Left colon (tissue), 2 donors: ENCODE measurements around the gene OR10W1. TPM values are rescaled to one million over a fixed set of nuclear protein-coding genes. Genes with fewer than 3 reads are reported as not detected.
A peak's percentile ranks its signal among the peaks of the same experiment; 100 is the strongest.

ENCODE experiments used
- ATAC-seq: fragments of 200-7000 bp; cut with Tn5 transposase; one replicate; pipeline ENCODE4 v1.9.1; 2020; ENCODE audit warnings: mild to moderate bottlenecking, moderate library complexity
- DNase-seq, 2 donors: peaks; one replicate each; pipeline ENCODE4 v3.0.0-alpha.2; 2020
- intact Hi-C, 2 donors: fragments of 100-400 bp; cut with DNase I in 1 of 2; cut with micrococcal nuclease in 1 of 2; formaldehyde crosslinking; loops; one replicate each; pipeline versions ENCODE4 v1.11.2 to v1.14.0; 2022; cut with DNase I, micrococcal nuclease
- long read RNA-seq: library from polyadenylated mRNA; unstranded; transcript quantifications from one replicate; pipeline ENCODE4 v2.0.0, GENCODE V29; 2021
- total RNA-seq, 2 donors: library from RNA; stranded (reverse); fragmentation: NEBNext Ultra II Directional; extraction: Animal tissue kit (Norgen Biotek cat#: 25700); gene quantifications; one replicate each; pipeline ENCODE4 v1.2.1, GENCODE V29; 2021
- donor health status: DM: no; HTN: no; CAD: no.
- donor health status: DM: yes; HTN: yes; CAD: no.

Gene OR10W1, protein sequence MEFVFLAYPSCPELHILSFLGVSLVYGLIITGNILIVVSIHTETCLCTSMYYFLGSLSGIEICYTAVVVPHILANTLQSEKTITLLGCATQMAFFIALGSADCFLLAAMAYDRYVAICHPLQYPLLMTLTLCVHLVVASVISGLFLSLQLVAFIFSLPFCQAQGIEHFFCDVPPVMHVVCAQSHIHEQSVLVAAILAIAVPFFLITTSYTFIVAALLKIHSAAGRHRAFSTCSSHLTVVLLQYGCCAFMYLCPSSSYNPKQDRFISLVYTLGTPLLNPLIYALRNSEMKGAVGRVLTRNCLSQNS
- not detected for total RNA-seq
- long read RNA-seq: 0 reads

DNA sequence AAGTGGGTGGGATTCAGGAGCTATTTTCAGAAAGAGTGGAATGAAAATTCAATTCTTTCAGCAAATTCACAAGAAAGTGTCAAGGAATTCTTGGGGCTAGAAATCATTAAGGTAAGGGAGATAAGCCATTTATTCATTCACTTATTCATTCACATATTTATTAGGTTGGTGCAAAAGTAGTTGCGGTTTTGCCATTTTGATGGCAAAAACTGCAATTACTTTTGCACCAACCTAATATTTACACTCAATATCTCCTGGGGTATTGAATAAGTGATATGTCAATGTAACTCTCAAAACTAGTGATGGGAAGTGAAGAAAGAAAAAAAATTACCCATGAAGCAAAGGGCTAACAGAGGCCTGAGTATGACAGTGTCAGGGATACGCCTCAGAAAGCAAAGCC, at the start of gene OR10W1:
Gene OR10W1, minus strand, starts transcription at position 119 of the 400 bp plus-strand sequence. CDS start 402 bp downstream, outside the sequence.
- intact Hi-C loops: no loop called here
- ATAC-seq (no peak), DNase-seq (no peak)

DNA sequence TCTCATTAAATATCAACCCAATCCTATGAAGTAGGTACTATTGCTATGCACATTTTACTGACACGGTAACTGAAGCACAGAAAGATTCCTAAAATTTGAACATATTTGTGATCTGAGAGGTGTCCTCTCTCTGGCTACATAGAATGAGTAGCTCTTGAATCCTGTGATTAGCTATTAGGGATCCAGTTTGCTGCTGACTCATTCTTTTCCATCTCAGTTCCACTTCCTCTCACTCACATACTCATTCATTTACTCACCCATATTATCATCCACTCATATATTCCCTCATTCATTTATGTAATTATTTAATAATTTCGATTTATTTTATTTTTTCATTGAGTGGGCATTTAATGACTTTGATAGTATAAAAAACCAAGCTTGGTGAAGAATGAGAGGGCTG, 48.1 kb upstream of the OR10W1 start:
- ATAC-seq: no peak
- DNase-seq: no peak
- intact Hi-C loops: no loop called here

DNA sequence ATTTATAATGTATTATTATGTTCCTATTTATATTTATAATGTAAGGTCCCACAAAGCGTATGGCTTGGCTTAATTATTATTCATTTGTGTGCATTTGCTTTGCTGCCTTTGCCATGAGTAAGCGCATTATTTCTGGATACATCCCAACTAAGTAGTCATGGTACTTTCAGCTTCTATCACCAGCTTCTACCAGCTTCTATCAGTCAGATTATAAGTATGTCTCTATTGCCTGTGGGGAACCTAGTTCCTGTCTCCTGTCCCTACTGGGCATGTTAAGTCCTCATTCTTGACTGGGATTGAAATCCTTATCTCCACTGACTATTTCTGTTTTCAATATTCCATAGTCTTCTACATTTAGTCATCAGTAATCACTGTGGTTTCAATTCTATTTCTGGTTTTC, 33.5 kb upstream of the OR10W1 start:
- DNase-seq: no peak
- intact Hi-C loops: no loop called here
- ATAC-seq: no peak

- intact Hi-C loops: no loop called here
- DNase-seq (no peak), ATAC-seq (no peak)
Measured at GRCh38 chr11:58292017-58292416, 24.0 kb upstream of the OR10W1 start.

- intact Hi-C loops: no loop called here
- DNase-seq (no peak), ATAC-seq (no peak)
Measured at GRCh38 chr11:58289266-58289665, 21.2 kb upstream of the OR10W1 start.

DNA sequence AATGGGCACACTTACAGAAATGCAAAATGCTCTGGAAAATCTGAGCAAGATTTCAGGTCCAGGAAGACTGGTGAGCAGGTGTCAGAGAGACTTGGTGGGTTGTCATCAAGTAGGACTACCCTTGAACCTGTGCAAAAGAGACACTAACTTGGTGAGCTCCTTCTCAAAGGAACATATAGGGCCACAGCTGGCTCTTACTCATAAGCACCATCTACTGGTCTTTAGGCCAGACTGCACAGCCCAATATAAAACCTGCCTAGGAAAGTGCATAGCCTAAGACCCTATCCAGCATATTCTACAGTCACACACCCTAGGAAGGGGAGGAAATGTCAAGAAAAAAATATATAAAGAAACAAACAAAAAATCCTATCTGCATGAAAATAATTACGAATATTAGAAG, 18.2 kb upstream of the OR10W1 start:
- DNase-seq (no peak), ATAC-seq (peak; percentile 99)
- intact Hi-C loops: no loop called here

DNA sequence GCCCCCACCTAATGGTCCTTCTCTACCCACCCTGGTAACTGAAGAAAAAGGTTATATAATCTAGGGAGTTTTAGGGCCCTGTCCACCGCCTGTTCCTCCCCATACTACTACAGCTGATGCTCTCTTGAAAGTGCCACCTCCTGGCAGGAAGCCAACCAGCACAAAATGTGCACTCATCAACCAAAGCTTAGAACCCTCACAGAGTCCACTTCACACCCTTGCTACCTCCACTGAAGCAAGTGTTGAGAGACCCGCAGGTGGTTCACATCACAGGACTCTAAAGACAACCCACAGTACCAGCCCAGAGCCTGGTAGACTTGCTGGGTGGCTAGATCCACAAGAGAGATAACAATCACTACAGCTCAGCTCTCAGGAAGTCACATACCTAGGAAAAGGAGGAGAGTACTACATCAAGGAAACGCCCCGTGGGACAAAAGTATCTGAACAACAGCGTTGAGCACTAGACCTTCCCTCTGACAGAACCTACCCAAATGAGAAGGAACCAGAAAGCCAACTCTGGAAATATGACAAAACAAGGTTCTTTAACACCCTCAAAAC, 17.5 kb upstream of the OR10W1 start:
- intact Hi-C loops: no loop called here
- DNase-seq: peak in 1 of 2 donors; percentile 28
- ATAC-seq: peak; percentile 73

GRCh38 chr11:58276151-58276550, 8.1 kb upstream of the OR10W1 start:
- no peak for ATAC-seq
- intact Hi-C loops: no loop called here

DNA sequence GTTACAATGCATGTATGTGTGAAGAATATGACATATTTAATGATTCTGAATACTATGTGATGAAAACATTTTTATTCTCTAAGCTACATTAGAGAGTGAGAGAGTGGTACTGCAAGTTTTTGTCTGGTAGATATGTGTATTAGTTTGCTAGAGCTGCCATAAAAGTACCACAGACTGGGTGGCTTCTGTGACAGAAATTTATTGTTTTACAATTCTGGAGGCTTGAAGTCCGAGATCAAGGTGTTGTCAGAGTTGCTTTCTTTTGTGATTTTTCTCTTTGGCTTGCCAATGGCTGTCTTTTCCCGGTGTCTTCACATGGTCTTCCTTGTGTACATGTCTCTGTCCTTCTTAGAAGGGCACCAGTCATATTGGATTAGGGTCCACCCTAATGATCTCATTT, 6.9 kb upstream of the OR10W1 start:
- intact Hi-C loops: no loop called here
- DNase-seq (no peak), ATAC-seq (peak; percentile 99)

More at GRCh38 chr11:58276151-58276550, 8.1 kb upstream of the OR10W1 start:
- DNase-seq: no peak

DNA sequence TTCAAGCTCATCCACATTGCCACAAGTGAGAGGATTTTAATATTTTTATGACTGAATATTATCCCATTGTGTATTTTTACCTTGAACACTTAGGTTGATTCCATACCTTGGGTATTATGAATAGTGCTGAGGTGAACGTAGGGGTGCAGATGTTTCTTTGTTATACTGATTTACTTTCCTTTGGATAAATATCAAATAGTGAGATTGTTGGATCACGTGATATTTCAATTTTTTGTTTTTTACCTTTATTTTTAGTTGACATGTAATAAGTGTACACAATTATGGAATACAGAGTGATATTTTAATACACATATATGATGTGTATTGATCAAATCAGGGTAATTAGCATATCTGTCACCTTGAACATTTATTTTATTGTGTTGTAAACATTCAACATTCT, 8.1 kb downstream of the OR10W1 start:
- no peak for DNase-seq
- intact Hi-C loops: no loop called here
- ATAC-seq: no peak

DNA sequence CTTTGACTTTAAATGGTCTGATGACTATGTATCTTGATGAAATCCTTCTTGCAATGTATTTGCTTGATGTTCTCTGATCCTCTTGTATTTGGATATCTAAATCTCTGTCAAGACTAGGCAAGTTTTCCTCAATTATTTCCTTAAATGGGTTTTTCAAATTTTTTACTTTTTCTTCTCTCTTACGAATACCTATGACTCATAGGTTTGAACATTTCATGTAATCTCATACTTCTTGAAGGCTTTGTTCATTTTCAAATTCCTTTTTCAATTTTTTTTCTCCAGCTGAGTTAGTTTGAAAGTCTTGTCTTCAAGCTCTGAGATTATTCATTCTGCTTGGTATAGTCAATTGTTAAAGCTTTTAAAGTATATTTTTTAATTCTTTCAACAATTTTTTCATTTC, 13.1 kb downstream of the OR10W1 start:
- ATAC-seq: no peak
- intact Hi-C loops: no loop called here

DNA sequence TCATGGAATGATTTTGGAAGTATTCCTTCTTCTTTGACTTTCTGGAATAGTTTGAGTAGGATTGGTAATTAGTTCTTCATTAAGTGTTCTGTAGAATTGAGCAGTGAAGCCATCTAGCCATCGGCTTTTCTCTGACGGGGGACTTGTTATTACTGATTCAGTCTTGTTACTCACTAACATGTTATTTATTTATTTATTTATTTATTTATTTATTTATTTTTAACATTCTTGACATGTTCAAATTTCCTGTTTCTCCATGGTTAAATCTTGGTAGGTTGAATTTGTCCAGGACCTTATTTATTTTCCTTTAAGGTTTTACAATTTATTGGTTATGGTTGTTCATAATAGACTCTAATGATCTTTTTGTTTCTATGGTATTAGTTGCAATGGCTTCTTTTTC, 24.1 kb downstream of the OR10W1 start:
- intact Hi-C loops: no loop called here
- no peak for DNase-seq
- no peak for ATAC-seq

More for the DNA sequence above, 13.1 kb downstream of the OR10W1 start:
- no peak for DNase-seq

GRCh38 chr11:58227956-58228615, 40.0 kb downstream of the OR10W1 start:
- ATAC-seq (no peak), DNase-seq (no peak)
- intact Hi-C loops: no loop called here

DNA sequence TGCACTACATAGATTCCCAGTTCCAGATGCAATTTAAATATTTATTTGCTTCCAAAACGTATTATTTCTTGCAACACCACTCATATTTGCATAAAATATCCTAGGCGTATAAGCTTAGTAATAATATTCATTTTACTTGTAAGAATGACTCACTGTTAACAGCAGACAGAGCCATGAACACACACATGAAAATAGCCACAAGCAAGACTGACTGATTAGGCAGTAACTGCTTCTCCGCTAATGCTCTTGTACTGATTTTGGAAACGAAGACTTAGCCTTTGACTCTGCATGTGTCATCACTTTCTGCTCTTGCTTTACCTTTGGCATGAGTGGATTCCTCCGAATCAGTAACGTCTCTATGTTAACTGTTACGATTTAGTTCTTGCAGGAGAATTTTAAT, 45.3 kb downstream of the OR10W1 start:
- ATAC-seq (no peak), DNase-seq (no peak)
- intact Hi-C loops: no loop called here

Other genes starting within 250 kb of the OR10W1 start
- not detected for gene OR9Q1, start 244.4 kb downstream of the OR10W1 start, total RNA-seq
- not detected for gene OR6Q1, start 237.3 kb downstream of the OR10W1 start, total RNA-seq
- gene OR9I1, start 142.7 kb downstream of the OR10W1 start, total RNA-seq: not detected
- not detected for gene OR9Q2, start 79.2 kb downstream of the OR10W1 start, total RNA-seq
- not detected for gene OR1S2, start 64.1 kb downstream of the OR10W1 start, total RNA-seq
- gene OR1S1, start 55.5 kb downstream of the OR10W1 start, total RNA-seq: not detected
- gene OR10Q1, start 39.3 kb downstream of the OR10W1 start, total RNA-seq: under 1 TPM in 1 of 2 donors, not detected in 1; 0.27 TPM
- gene OR5B17, start 90.8 kb upstream of the OR10W1 start, total RNA-seq: not detected
- not detected for gene OR5B3, start 138.6 kb upstream of the OR10W1 start, total RNA-seq
- gene OR5B2, start 159.9 kb upstream of the OR10W1 start, total RNA-seq: not detected
- gene OR5B12, start 174.0 kb upstream of the OR10W1 start, total RNA-seq: not detected
- not detected for gene OR5B21, start 239.8 kb upstream of the OR10W1 start, total RNA-seq